SKM-1 (cell line): ENCODE data around the gene GPN2.

ENCODE experiments used
- DNase-seq: peaks from one replicate; lab custom pipeline; 2025; ENCODE audit not compliant: unreplicated experiment; lab: John Stamatoyannopoulos, UW

Gene GPN2

GRCh38 chr1:26889551-26890466, at the start of gene GPN2:
Gene GPN2 (minus strand): TSS chr1:26890283. CDS start chr1:26890096, 187 bp downstream.
- DNase-seq = peak; percentile 51

- DNase-seq = no peak
These were observed 48.6 kb upstream of the GPN2 start for GRCh38 chr1:26938659-26939025.

GRCh38 chr1:26938004-26938658, 48.0 kb upstream of the GPN2 start:
- DNase-seq = no peak

GRCh38 chr1:26936823-26937222, 46.7 kb upstream of the GPN2 start:
- DNase-seq = no peak

- peak; percentile 39 for DNase-seq
These were observed 42.4 kb upstream of the GPN2 start for GRCh38 chr1:26932531-26932930.

- no peak for DNase-seq
These were observed 33.6 kb upstream of the GPN2 start for GRCh38 chr1:26923711-26924110.

- no peak for DNase-seq
These were observed 32.8 kb upstream of the GPN2 start for GRCh38 chr1:26922901-26923300.

GRCh38 chr1:26922431-26922729, 32.3 kb upstream of the GPN2 start:
- DNase-seq = no peak

GRCh38 chr1:26921540-26922430, 31.7 kb upstream of the GPN2 start, which contains the start of gene NUDC:
Gene NUDC (plus strand): TSS chr1:26921743. CDS start chr1:26921849, 106 bp downstream.
- peak; percentile 88 for DNase-seq

- DNase-seq = no peak
These were observed 31.1 kb upstream of the GPN2 start for GRCh38 chr1:26921126-26921539.

GRCh38 chr1:26915204-26915842, 25.2 kb upstream of the GPN2 start:
- DNase-seq = no peak

- DNase-seq = no peak
These were observed 23.9 kb upstream of the GPN2 start, which contains the start of gene NR0B2 for GRCh38 chr1:26913754-26914619. Gene NR0B2 (minus strand): TSS chr1:26913975. CDS start chr1:26913940, 35 bp downstream.

GRCh38 chr1:26913389-26913753, 23.3 kb upstream of the GPN2 start:
- no peak for DNase-seq

- DNase-seq = no peak
These were observed 22.0 kb upstream of the GPN2 start for GRCh38 chr1:26912147-26912490.

GRCh38 chr1:26911399-26912146, 21.5 kb upstream of the GPN2 start:
- no peak for DNase-seq

- DNase-seq = no peak
These were observed 20.5 kb upstream of the GPN2 start for GRCh38 chr1:26910343-26911160.

- no peak for DNase-seq
These were observed 19.9 kb upstream of the GPN2 start for GRCh38 chr1:26909951-26910342.
